Loucy (cell line): ENCODE measurements around the gene CACFD1.

ENCODE experiments used
- EZH2phosphoT487 ChIP-seq: fragments of 200-600 bp; IDR thresholded peaks from 2 replicates; pipeline ENCODE4 v1.6.1; 2018; ENCODE audit warnings: antibody characterized with exemption, mild to moderate bottlenecking, moderate library complexity, borderline replicate concordance
- TF ChIP-seq, protein P1 (sequence below): fragments of 200-600 bp; sonication (generic); conservative IDR thresholded peaks from 2 replicates; pipeline ENCODE4 v1.5.1; 2014; ENCODE audit warnings: mild to moderate bottlenecking, antibody characterized with exemption, low read length

DNA sequence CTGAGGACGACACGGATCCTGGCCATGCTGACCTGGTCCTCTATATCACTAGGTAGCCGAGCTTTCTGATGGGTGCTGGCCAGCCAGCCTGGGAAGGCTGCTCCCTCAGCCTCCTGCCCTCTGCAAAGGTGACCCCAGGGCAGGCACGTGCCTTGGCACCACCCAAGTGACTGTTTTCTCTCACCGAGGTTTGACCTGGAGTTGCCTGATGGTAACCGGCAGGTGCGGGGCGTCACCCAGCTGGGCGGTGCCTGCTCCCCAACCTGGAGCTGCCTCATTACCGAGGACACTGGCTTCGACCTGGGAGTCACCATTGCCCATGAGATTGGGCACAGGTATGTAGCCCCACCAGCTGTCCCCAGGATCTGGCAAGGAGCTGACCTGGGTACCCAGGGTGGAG lies 33.8 kb upstream of the CACFD1 start:
- TF ChIP-seq, protein P1, sequence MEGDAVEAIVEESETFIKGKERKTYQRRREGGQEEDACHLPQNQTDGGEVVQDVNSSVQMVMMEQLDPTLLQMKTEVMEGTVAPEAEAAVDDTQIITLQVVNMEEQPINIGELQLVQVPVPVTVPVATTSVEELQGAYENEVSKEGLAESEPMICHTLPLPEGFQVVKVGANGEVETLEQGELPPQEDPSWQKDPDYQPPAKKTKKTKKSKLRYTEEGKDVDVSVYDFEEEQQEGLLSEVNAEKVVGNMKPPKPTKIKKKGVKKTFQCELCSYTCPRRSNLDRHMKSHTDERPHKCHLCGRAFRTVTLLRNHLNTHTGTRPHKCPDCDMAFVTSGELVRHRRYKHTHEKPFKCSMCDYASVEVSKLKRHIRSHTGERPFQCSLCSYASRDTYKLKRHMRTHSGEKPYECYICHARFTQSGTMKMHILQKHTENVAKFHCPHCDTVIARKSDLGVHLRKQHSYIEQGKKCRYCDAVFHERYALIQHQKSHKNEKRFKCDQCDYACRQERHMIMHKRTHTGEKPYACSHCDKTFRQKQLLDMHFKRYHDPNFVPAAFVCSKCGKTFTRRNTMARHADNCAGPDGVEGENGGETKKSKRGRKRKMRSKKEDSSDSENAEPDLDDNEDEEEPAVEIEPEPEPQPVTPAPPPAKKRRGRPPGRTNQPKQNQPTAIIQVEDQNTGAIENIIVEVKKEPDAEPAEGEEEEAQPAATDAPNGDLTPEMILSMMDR = no peak
- TF ChIP-seq EZH2phosphoT487 = no peak
